Activated CD4-positive, alpha-beta T cell treated with anti-CD3 and anti-CD28 coated beads, Interleukin-2, amount 50 U/mL, for 1 hour (primary cell): ENCODE results near the gene OVOL1.

Experiments
- DNase-seq: peaks from one replicate; pipeline ENCODE4 v3.0.0-alpha.2; 2020

OVOL1 gene

GRCh38 chr11:65793144-65793581 lies 6.3 kb downstream of the OVOL1 start:
- no peak for DNase-seq

GRCh38 chr11:65793625-65794400 lies 7.0 kb downstream of the OVOL1 start:
- no peak for DNase-seq

- no peak for DNase-seq
Measured at GRCh38 chr11:65794570-65795510, 8.0 kb downstream of the OVOL1 start.

- no peak for DNase-seq
Measured at GRCh38 chr11:65796726-65797601, 10.1 kb downstream of the OVOL1 start.

- no peak for DNase-seq
Measured at GRCh38 chr11:65797711-65798110, 10.8 kb downstream of the OVOL1 start.

GRCh38 chr11:65798882-65799281 lies 12.0 kb downstream of the OVOL1 start:
- no peak for DNase-seq

- DNase-seq: no peak
Measured at GRCh38 chr11:65801153-65801987, 14.5 kb downstream of the OVOL1 start.

- no peak for DNase-seq
Measured at GRCh38 chr11:65802841-65803240, 16.0 kb downstream of the OVOL1 start.

- no peak for DNase-seq
Measured at GRCh38 chr11:65803797-65804492, 17.1 kb downstream of the OVOL1 start.

- no peak for DNase-seq
Measured at GRCh38 chr11:65806979-65807378, 20.1 kb downstream of the OVOL1 start.

GRCh38 chr11:65808744-65809341 lies 22.0 kb downstream of the OVOL1 start:
- no peak for DNase-seq

- no peak for DNase-seq
Measured at GRCh38 chr11:65809496-65809895, 22.6 kb downstream of the OVOL1 start.

GRCh38 chr11:65810046-65810868 lies 23.4 kb downstream of the OVOL1 start:
- no peak for DNase-seq

- no peak for DNase-seq
Measured at GRCh38 chr11:65811764-65812475, 25.1 kb downstream of the OVOL1 start.

GRCh38 chr11:65814131-65814985 lies 27.5 kb downstream of the OVOL1 start:
- no peak for DNase-seq

- DNase-seq: no peak
Measured at GRCh38 chr11:65814986-65815565, 28.2 kb downstream of the OVOL1 start.

- no peak for DNase-seq
Measured at GRCh38 chr11:65816696-65817095, 29.8 kb downstream of the OVOL1 start.

GRCh38 chr11:65817312-65817834 lies 30.5 kb downstream of the OVOL1 start:
- no peak for DNase-seq
